Spleen (tissue), 11 donors: ENCODE measurements around the gene PLD2. TPM values are rescaled to one million over a fixed set of nuclear protein-coding genes. Genes with fewer than 3 reads are reported as not detected.

Experiments used
- DNase-seq: peaks from one replicate; pipeline ENCODE4 v3.0.0-alpha.2; 2020
- H3K27ac ChIP-seq, 8 donors: fragments of 200-600 bp; sonication (generic) in 7 of 8; 1 replicate in 4 of 8; 2 replicates in 4 of 8; pipeline versions ENCODE4 v1.5.0 to v1.8.0; 2016 to 2021; ENCODE audit warnings: inconsistent platforms in 4 of 8, mild to moderate bottlenecking in 4 of 8, moderate library complexity in 1 of 8
- H3K27me3 ChIP-seq, 7 donors: fragments of 200-600 bp; sonication (generic) in 6 of 7; replicated peaks in 1 of 7; 1 replicate in 4 of 7; 2 replicates in 3 of 7; pipeline versions ENCODE4 v1.5.0 to v1.8.0; 2016 to 2021; ENCODE audit warnings: inconsistent platforms in 3 of 7, mild to moderate bottlenecking in 1 of 7
- H3K36me3 ChIP-seq, 6 donors: fragments of 200-600 bp; sonication (generic) in 5 of 6; 1 replicate in 4 of 6; 2 replicates in 2 of 6; pipeline versions ENCODE4 v1.5.0 to v1.8.0; 2016 to 2021; ENCODE audit warnings: inconsistent platforms in 2 of 6
- H3K4me1 ChIP-seq, 6 donors: fragments of 200-600 bp; sonication (generic) in 5 of 6; 1 replicate in 3 of 6; 2 replicates in 3 of 6; pipeline versions ENCODE4 v1.5.0 to v1.8.0; 2016 to 2021; ENCODE audit warnings: inconsistent platforms in 3 of 6
- H3K4me3 ChIP-seq, 8 donors: fragments of 200-600 bp; sonication (generic) in 7 of 8; 1 replicate in 4 of 8; 2 replicates in 4 of 8; pipeline versions ENCODE4 v1.5.0 to v1.8.0; 2016 to 2021; ENCODE audit warnings: inconsistent platforms in 4 of 8, mild to moderate bottlenecking in 4 of 8, moderate library complexity in 2 of 8
- H3K9me3 ChIP-seq, 8 donors: fragments of 200-600 bp; sonication (generic) in 7 of 8; 1 replicate in 4 of 8; 2 replicates in 4 of 8; pipeline versions ENCODE4 v1.5.0 to v1.8.0; 2016 to 2021; ENCODE audit warnings: inconsistent platforms in 4 of 8
- POLR2A ChIP-seq, 3 donors: fragments of 450-650 bp; IDR thresholded peaks; one replicate each; pipeline ENCODE4 v1.5.1; 2017; ENCODE audit warnings: antibody characterized with exemption in 3 of 3, mild to moderate bottlenecking in 1 of 3
- POLR2AphosphoS5 ChIP-seq, 3 donors: sonication (generic); formaldehyde crosslinking; IDR thresholded peaks; one replicate each; pipeline ENCODE4 v1.5.1; 2017; ENCODE audit warnings: antibody characterized with exemption in 3 of 3
- WGBS, 5 donors: extraction: QIAGEN DNeasy Blood & Tissue Kit in 3 of 5; methylation state at CpG; one replicate each; pipeline versions ENCODE4 v1.1.5 to v1.1.7; 2013 to 2018; 5-methylcytosine and 5-hydroxymethylcytosine counted together
- intact Hi-C: fragments of 100-400 bp; cut with DNase I; formaldehyde crosslinking; loops from one replicate; pipeline ENCODE4 v1.15.0; 2023; ENCODE audit warnings: low total_unique reads
- polyA plus RNA-seq, 3 donors: library from polyadenylated mRNA; stranded (reverse); fragments of 200-250 nt; gene quantifications; one replicate each; pipeline ENCODE4 v1.2.1, GENCODE V29; 2013
- total RNA-seq, 7 donors: library from RNA; depleted of rRNA in 3 of 7; stranded (reverse); fragments of >200 nt in 3 of 7; fragmentation: NEBNext Ultra II Directional in 4 of 7; extraction: Animal tissue kit (Norgen Biotek cat#: 25700) in 4 of 7; gene quantifications; one replicate each; pipeline versions ENCODE4 v1.1.0 to v1.2.1, GENCODE V29; 2016 to 2021
- TF ChIP-seq, protein P1 (sequence below), 11 experiments: fragments of 200-600 bp in 7 of 11; fragments of 450-650 bp in 4 of 11; sonication (generic) in 4 of 11; IDR thresholded peaks in 8 of 11; conservative IDR thresholded peaks in 3 of 11; 1 replicate in 7 of 11; 2 replicates in 4 of 11; pipeline versions ENCODE4 v1.4.0 to v1.8.0; 2016 to 2021; ENCODE audit warnings: antibody characterized with exemption in 11 of 11, inconsistent platforms in 4 of 11, mild to moderate bottlenecking in 1 of 11
- donor health status: healthy with polysubstance abuse.
- donor health status: DM: no; HTN: no; CAD: no; lungs with moderate emphysema.
- donor health status: DM: no; HTN: no; CAD: no.
- donor health status: Bipolar disorder and iron deficiency.
- donor health status: healthy.
- donor health status: DM: no; HTN: no; CAD: no.
- donor health status: DM: yes; HTN: yes; CAD: no.

Gene PLD2
- total and polyA plus RNA-seq, 10 donors, result 6.0 to 42.0 (median 26.1) TPM

DNA sequence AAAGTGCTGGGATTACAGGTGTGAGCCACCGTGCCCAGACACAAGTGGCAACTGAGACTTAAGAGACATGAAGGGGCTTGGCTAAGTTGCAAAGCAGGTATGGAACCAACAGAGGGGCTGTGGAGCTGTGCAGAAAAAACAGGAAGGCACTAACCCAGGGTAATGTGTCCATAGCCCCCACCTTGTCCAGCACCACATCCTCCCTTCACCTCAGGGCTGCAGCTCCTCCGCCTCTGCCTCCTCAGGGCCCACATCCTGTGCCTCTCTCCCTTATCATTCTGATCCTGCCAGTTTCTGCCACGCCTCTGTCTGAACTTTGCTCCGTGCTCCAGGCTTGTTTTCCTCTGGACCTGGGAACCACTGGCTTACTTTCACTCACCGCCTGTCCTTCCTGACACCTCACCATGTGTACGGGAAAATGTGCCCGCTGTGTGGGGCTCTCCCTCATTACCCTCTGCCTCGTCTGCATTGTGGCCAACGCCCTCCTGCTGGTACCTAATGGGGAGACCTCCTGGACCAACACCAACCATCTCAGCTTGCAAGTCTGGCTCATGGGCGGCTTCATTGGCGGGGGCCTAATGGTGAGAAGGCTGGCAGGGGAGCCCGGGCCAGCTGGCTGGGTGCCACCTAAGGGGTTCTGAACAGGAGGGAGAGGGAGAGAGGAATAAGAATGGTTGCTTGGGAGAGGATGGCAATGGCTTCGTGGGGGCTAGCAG lies 35.3 kb upstream of the PLD2 start, which contains the start of gene TM4SF5:
TSS of gene TM4SF5 (plus strand) at position 368 of the 716 bp plus-strand sequence. CDS start at position 405, 37 bp downstream.
- Histone ChIP-seq H3K27ac (peak within 1 kb of the TSS in 3 of 8 donors; percentile 13 to 40 (median 36)), H3K36me3 (no peaks in the 10 kb centered on the region), H3K4me3 (no peak within 1 kb of the TSS), H3K27me3 (peaks cover 0 to 4% (median 0%) of the 10 kb centered on the region in 7 donors), H3K4me1 (peaks cover 0 to 14% (median 5%) of the 10 kb centered on the region in 6 donors), H3K9me3 (no peaks in the 10 kb centered on the region)
- 55 to 64% (median 63%) methylated on average over 13 of the region's 13 CpGs for WGBS, 5 donors
- intact Hi-C loops, result no loop called here
- DNase-seq, result no peak
- TF ChIP-seq POLR2AphosphoS5 (IDR thresholded peaks at IDR 0.05), result no peak

DNA sequence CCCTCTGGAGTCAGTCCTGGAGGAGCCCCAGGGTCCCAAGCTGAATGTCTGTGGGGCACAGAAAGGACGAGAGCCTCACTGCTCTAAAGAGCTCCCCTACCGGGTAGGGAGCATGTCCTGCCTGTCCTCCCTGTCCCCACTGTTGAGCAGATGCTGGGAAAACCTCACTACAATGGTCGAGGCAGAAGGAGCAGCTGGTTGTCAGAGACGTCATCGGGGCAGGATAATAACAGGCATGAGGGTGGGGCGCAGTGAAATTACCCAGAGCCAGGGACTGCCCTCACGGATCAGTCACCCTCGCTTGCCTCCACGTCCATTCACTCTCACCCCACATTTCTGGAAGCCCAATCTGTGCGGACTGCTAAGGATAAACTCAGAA lies 34.7 kb upstream of the PLD2 start:
- no peak overlapping the region for H3K27ac ChIP-seq
- H3K36me3 ChIP-seq, result no peaks in the 10 kb centered on the region
- no peak for DNase-seq
- peaks cover 0 to 14% (median 5%) of the 10 kb centered on the region in 6 donors for H3K4me1 ChIP-seq
- no peak for TF ChIP-seq POLR2A (IDR thresholded peaks at IDR 0.05)
- TF ChIP-seq, protein P1, sequence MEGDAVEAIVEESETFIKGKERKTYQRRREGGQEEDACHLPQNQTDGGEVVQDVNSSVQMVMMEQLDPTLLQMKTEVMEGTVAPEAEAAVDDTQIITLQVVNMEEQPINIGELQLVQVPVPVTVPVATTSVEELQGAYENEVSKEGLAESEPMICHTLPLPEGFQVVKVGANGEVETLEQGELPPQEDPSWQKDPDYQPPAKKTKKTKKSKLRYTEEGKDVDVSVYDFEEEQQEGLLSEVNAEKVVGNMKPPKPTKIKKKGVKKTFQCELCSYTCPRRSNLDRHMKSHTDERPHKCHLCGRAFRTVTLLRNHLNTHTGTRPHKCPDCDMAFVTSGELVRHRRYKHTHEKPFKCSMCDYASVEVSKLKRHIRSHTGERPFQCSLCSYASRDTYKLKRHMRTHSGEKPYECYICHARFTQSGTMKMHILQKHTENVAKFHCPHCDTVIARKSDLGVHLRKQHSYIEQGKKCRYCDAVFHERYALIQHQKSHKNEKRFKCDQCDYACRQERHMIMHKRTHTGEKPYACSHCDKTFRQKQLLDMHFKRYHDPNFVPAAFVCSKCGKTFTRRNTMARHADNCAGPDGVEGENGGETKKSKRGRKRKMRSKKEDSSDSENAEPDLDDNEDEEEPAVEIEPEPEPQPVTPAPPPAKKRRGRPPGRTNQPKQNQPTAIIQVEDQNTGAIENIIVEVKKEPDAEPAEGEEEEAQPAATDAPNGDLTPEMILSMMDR (IDR thresholded peaks at IDR 0.05 in 8 of 11, conservative IDR thresholded peaks at IDR 0.05 in 3 of 11), result no peak
- TF ChIP-seq POLR2AphosphoS5 (IDR thresholded peaks at IDR 0.05), result no peak
- WGBS, 5 donors, result 79 to 82% (median 82%) methylated on average over 10 of the region's 10 CpGs
- intact Hi-C loops, result no loop called here
- no peaks in the 10 kb centered on the region for H3K9me3 ChIP-seq
- no peak overlapping the region for H3K4me3 ChIP-seq
- peaks cover 0 to 4% (median 0%) of the 10 kb centered on the region in 7 donors for H3K27me3 ChIP-seq

DNA sequence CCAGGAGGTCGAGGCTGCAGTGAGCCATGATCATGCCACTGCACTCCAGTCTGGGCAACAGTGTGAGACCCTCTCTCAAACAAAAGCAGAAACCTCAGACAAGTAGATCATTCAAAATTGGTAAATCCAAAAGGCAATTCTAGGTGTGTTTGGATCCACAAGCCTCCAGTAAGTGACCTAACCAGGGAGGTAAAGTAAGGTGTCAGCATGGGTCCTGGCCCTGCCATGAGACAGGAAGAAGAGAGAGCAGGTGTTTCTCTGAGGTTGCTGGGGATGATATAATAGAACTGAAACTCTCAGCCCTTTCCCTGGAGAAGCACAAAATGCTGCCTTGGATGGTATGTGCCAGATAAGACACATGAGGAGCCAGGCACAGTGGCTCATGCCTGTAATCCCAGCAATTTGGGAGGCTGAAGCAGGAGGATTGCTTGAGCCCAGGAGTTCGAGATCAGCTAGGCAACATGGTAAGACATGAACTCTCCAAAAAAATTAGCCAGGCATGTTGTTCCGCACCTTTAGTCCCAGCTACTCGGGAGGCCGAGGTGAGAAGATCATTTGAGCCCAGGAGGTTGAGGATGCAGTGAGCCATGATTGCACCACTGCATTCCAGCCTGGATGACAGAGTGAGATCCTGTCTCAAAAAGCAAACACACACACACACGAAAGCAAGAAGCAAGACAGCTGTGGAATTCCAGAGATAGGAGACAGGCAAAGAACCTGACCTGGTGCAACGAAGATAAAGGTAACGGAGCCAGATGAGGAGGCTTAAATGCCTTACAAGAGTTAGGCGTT lies 28.8 kb upstream of the PLD2 start:
- 79 to 85% (median 82%) methylated on average over 9 of the region's 9 CpGs for WGBS, 5 donors
- DNase-seq, result no peak
- no peak overlapping the region for H3K27ac ChIP-seq
- no peaks in the 10 kb centered on the region for H3K9me3 ChIP-seq
- no peaks in the 10 kb centered on the region for H3K36me3 ChIP-seq
- intact Hi-C loops, result no loop called here
- peaks cover 0 to 4% (median 0%) of the 10 kb centered on the region in 6 donors for H3K4me1 ChIP-seq
- no peak overlapping the region for H3K4me3 ChIP-seq
- TF ChIP-seq, protein P1 (IDR thresholded peaks at IDR 0.05 in 8 of 11, conservative IDR thresholded peaks at IDR 0.05 in 3 of 11), result no peak
- TF ChIP-seq POLR2A (IDR thresholded peaks at IDR 0.05) (no peak), POLR2AphosphoS5 (IDR thresholded peaks at IDR 0.05) (no peak)
- peaks cover 0 to 39% (median 10%) of the 10 kb centered on the region in 7 donors for H3K27me3 ChIP-seq

DNA sequence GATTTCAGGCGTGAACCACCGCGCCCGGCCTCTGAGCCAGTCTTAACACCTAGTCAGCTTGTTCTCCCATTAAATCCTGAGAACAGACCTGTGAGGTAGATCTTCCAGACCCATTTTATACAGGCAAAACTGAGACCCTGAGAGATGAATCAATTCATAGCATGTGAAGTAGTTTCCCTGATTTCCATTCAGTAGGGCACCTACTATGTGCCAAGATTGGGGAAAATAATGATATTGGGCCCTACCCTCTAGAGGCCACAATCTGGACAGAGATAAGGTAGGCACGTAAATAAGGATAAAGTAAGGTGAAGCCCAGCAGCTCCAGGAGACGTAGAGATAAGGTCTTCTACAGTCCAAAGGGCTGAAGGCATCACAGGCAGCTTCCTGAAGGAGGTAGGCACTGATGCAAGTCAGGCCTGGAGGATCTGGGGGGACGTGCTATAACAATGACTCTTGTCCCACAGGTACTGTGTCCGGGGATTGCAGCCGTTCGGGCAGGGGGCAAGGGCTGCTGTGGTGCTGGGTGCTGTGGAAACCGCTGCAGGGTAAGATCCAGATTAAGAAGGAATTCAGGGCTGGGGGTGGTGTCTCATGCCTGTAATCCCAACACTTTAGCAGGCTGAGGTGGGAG lies 26.5 kb upstream of the PLD2 start:
- peaks cover 0 to 62% (median 23%) of the 10 kb centered on the region in 7 donors for H3K27me3 ChIP-seq
- no peak for DNase-seq

More for the DNA sequence above, 26.5 kb upstream of the PLD2 start:
- Histone ChIP-seq H3K27ac (no peak overlapping the region), H3K4me3 (no peak overlapping the region), H3K36me3 (no peaks in the 10 kb centered on the region), H3K4me1 (peaks cover 4 to 12% (median 6%) of the 10 kb centered on the region in 6 donors), H3K9me3 (no peaks in the 10 kb centered on the region)
- 79 to 88% (median 83%) methylated on average over 11 of the region's 11 CpGs for WGBS, 5 donors
- intact Hi-C loops, result loop anchor here (10.0 kb wide), 1 partner anchor 46 kb away; the partner anchor contains the start of genes CXCL16, MED11 and ZMYND15
- no peak for TF ChIP-seq POLR2AphosphoS5 (IDR thresholded peaks at IDR 0.05)
- TF ChIP-seq, protein P1 (IDR thresholded peaks at IDR 0.05 in 8 of 11, conservative IDR thresholded peaks at IDR 0.05 in 3 of 11), result no peak
- no peak for TF ChIP-seq POLR2A (IDR thresholded peaks at IDR 0.05)
